Left hindlimb (tissue), 1 donor: ENCODE results near the gene PPIA.
"Not testable (repeated sequence)": the region's sequence is repeated elsewhere in the genome, so short reads cannot be mapped to it uniquely, and the experiment has no call there.

ENCODE experiments used
- DNase-seq: peaks from one replicate; pipeline ENCODE4 v3.0.0-alpha.2; 2018

PPIA gene

GRCh38 chr7:44843440-44843839 lies 47.0 kb downstream of the PPIA start:
- not testable (repeated sequence) for DNase-seq

- no peak for DNase-seq
These were observed 49.0 kb downstream of the PPIA start for GRCh38 chr7:44845451-44845850.

GRCh38 chr7:44846390-44846789 lies 49.9 kb downstream of the PPIA start:
- DNase-seq: not testable (repeated sequence)

GRCh38 chr7:44846816-44847508 lies 50.5 kb downstream of the PPIA start:
- no peak for DNase-seq

GRCh38 chr7:44847509-44847919 lies 51.0 kb downstream of the PPIA start:
- DNase-seq: peak; percentile 93

- DNase-seq: peak; percentile 100
These were observed 51.6 kb downstream of the PPIA start, which contains the start of gene H2AZ2 for GRCh38 chr7:44847920-44848634. Gene H2AZ2 (minus strand): TSS chr7:44848087. CDS start chr7:44847971, 116 bp downstream.

GRCh38 chr7:44849259-44849884 lies 52.9 kb downstream of the PPIA start:
- no peak for DNase-seq

- no peak for DNase-seq
These were observed 53.5 kb downstream of the PPIA start for GRCh38 chr7:44849885-44850544.

- DNase-seq: no peak
These were observed 56.1 kb downstream of the PPIA start for GRCh38 chr7:44852590-44852989.
